Naive thymus-derived CD4-positive, alpha-beta T cell (primary cell): ENCODE data around the gene RIOK3. TPM values are rescaled to one million over a fixed set of nuclear protein-coding genes. Genes with fewer than 3 reads are reported as not detected.

Experiments used
- ATAC-seq: fragments of 150-1000 bp; cut with Tn5 transposase; 2 replicates; pipeline ENCODE4 v1.10.0; 2021; ENCODE audit warnings: mild to moderate bottlenecking, moderate library complexity
- CTCF ChIA-PET: fragments of 350-600 bp; sonication (Branson Sonifier 250); formaldehyde crosslinking; loops from one replicate; lab custom pipeline; 2021; ENCODE audit warnings: antibody characterized with exemption; lab: Charles Lee
- POLR2A ChIA-PET: fragments of 350-600 bp; sonication (Branson Sonifier 250); formaldehyde crosslinking; loops from one replicate; lab custom pipeline; 2021; ENCODE audit warnings: antibody characterized with exemption, inconsistent platforms; lab: Charles Lee
- DNase-seq, 9 donors: peaks; one replicate each; pipeline versions ENCODE4 v3.0.0 to v3.0.0-alpha.2; 2020 to 2022; ENCODE audit warnings: mixed read lengths in 1 of 9
- H3K27ac ChIP-seq: one replicate; pipeline ENCODE4 v1.7.0; 2013; ENCODE audit warnings: mild to moderate bottlenecking, low read depth, low read length, moderate library complexity
- H3K27me3 ChIP-seq, 2 donors: one replicate each; pipeline ENCODE4 v1.7.0; 2013; ENCODE audit warnings: low read length in 2 of 2, mild to moderate bottlenecking in 2 of 2, moderate library complexity in 2 of 2; ENCODE audit not compliant: control insufficient read depth in 2 of 2, insufficient read depth in 2 of 2
- H3K36me3 ChIP-seq, 3 experiments: 1 replicate in 2 of 3; 2 replicates in 1 of 3; pipeline ENCODE4 v1.7.0; 2013; ENCODE audit warnings: low read length in 3 of 3, mild to moderate bottlenecking in 3 of 3, moderate library complexity in 1 of 3; ENCODE audit not compliant: insufficient read depth in 3 of 3, control insufficient read depth in 2 of 3
- H3K4me1 ChIP-seq, 2 donors: one replicate each; pipeline ENCODE4 v1.7.0; 2013; ENCODE audit warnings: low read length in 2 of 2, mild to moderate bottlenecking in 2 of 2, moderate library complexity in 1 of 2; ENCODE audit not compliant: control insufficient read depth in 2 of 2, insufficient read depth in 2 of 2
- H3K4me3 ChIP-seq: 2 replicates; pipeline ENCODE4 v1.7.0; 2013; ENCODE audit warnings: mild to moderate bottlenecking, low read length
- H3K9me3 ChIP-seq, 3 experiments: 1 replicate in 2 of 3; 2 replicates in 1 of 3; pipeline ENCODE4 v1.7.0; 2013; ENCODE audit warnings: low read length in 3 of 3; ENCODE audit not compliant: control insufficient read depth in 2 of 3
- H3K27ac Mint-ChIP-seq, 9 donors: one replicate each; pipeline ENCODE4 v1.8.0; 2020 to 2022; ENCODE audit warnings: mixed read lengths in 9 of 9, mild to moderate bottlenecking in 8 of 9, moderate library complexity in 5 of 9, inconsistent platforms in 2 of 9
- H3K27me3 Mint-ChIP-seq, 5 donors: one replicate each; pipeline ENCODE4 v1.8.0; 2021 to 2022; ENCODE audit warnings: mixed read lengths in 5 of 5, mild to moderate bottlenecking in 1 of 5
- H3K36me3 Mint-ChIP-seq, 5 donors: one replicate each; pipeline ENCODE4 v1.8.0; 2020 to 2022; ENCODE audit warnings: mixed read lengths in 5 of 5, mild to moderate bottlenecking in 3 of 5, inconsistent platforms in 1 of 5
- H3K4me1 Mint-ChIP-seq, 7 donors: one replicate each; pipeline ENCODE4 v1.8.0; 2020 to 2022; ENCODE audit warnings: mixed read lengths in 7 of 7, mild to moderate bottlenecking in 3 of 7, inconsistent platforms in 1 of 7
- H3K4me3 Mint-ChIP-seq, 10 donors: one replicate each; pipeline ENCODE4 v1.8.0; 2020 to 2022; ENCODE audit warnings: mild to moderate bottlenecking in 10 of 10, mixed read lengths in 10 of 10, moderate library complexity in 6 of 10, inconsistent platforms in 2 of 10
- H3K9me3 Mint-ChIP-seq, 11 donors: one replicate each; pipeline ENCODE4 v1.8.0; 2020 to 2022; ENCODE audit warnings: mixed read lengths in 11 of 11, mild to moderate bottlenecking in 4 of 11, inconsistent platforms in 1 of 11, moderate library complexity in 1 of 11
- intact Hi-C, 2 donors: fragments of 100-400 bp; cut with micrococcal nuclease; formaldehyde crosslinking; loops; one replicate each; pipeline ENCODE4 v1.15.1; 2023
- polyA plus RNA-seq, 2 donors: library from polyadenylated mRNA; unstranded; fragments of 300-500 nt; fragmentation: Illumina TruSeq; gene quantifications; one replicate each; pipeline ENCODE4 v1.2.3, GENCODE V29; 2021
- total RNA-seq, 6 experiments: library from RNA in 5 of 6; stranded (reverse) in 5 of 6; gene quantifications; 1 replicate in 5 of 6; 2 replicates in 1 of 6; pipeline ENCODE4 v1.2.3 and lab custom pipeline; 2021 to 2026

RIOK3 gene
- total RNA-seq: 100 to 1,000 TPM in 2 of 5 experiments, 10 to 100 TPM in 3; 74.0 to 153 (median 78.2) TPM
- 10 to 100 TPM; 31.3 to 34.3 TPM for polyA plus RNA-seq
- 90.1 reads per million, percentile 83 among the genes with 10 or more reads in this experiment for total RNA-seq (lab: John Stamatoyannopoulos, UW)

DNA sequence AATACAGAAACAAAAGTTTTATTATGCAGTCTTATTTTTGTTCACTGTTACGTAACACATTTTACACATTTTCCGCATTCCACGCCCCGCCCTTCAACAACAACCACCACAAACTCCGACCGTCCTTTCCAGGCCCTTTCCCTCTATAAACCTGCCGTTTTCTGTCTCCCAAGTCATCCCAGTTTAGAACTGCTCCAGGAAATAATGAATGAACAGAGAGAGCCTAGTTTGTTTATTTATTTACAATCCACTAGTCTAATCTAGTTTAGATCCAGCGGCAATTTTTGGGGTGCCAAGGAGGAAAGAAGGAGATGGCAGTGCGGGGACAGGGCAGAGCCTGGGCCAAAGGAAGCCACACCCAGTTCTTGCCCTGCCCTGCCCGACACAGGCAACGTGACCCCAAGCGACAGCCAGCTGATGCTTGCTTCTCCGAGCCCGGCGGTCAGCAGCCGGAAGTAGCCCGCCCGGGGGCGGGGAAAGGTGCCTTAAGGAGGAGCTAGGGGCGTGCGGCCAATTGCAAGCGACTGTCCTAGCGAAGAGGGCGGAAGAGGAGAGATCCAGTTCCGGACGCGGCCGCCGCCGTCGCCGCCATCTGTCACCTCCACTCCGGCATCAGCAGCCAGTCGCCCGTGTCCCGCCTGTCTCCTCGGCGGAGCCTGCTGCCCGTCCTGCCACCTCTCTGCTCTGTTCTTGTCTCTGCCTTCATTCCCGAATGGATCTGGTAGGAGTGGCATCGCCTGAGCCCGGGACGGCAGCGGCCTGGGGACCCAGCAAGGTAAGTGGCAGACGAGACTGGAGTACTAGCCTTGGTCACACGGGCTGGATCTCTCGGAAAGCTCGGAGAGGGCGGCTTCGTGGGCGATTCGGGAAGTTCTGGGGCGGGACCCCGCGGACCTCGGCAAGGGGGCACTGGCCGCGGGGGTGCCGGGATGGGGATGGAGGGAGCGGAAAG lies at the start of gene RIOK3:
Gene RIOK3 (plus strand): TSS at position 560 of the 952 bp plus-strand sequence. CDS start 153 bp downstream, at position 713.
- CTCF ChIA-PET: interaction anchor here (0.6 to 0.9 kb wide), 3 partner anchors 55 to 229 kb away, joined by 3 to 8 read pairs (median 5); no protein-coding TSS in a partner anchor
- H3K9me3 Mint-ChIP-seq: peaks cover 0 to 3% (median 0%) of the 10 kb centered on the region in 11 donors

GRCh38 chr18:23403310-23403709 lies 49.8 kb upstream of the RIOK3 start:
- no peak for DNase-seq
- ATAC-seq: no peak
- Histone ChIP-seq H3K27ac (no peak overlapping the region), H3K27me3 (no peaks in the 10 kb centered on the region), H3K9me3 (no peaks in the 10 kb centered on the region), H3K36me3 (no peaks in the 10 kb centered on the region), H3K4me3 (no peak overlapping the region), H3K4me1 (peaks cover 3 to 4% of the 10 kb centered on the region in 2 donors)
- Mint-ChIP-seq H3K4me1 (peaks cover 5 to 18% (median 11%) of the 10 kb centered on the region in 7 donors), H3K36me3 (peaks cover 0 to 7% (median 5%) of the 10 kb centered on the region in 5 donors), H3K4me3 (no peak overlapping the region), H3K27ac (no peak overlapping the region), H3K27me3 (no peaks in the 10 kb centered on the region), H3K9me3 (no peaks in the 10 kb centered on the region)
- ChIA-PET CTCF (no interaction called here), POLR2A (no interaction called here)
- intact Hi-C loops: no loop called here

More for the DNA sequence above, at the start of gene RIOK3:
- H3K36me3 ChIP-seq: peaks cover 0 to 10% (median 0%) of the 10 kb centered on the region in 3 experiments
- H3K27ac ChIP-seq: peak within 1 kb of the TSS; percentile 90
- Mint-ChIP-seq H3K36me3 (peaks cover 0 to 8% (median 3%) of the 10 kb centered on the region in 5 donors), H3K4me1 (peaks cover 22 to 55% (median 47%) of the 10 kb centered on the region in 7 donors), H3K4me3 (peak within 1 kb of the TSS; percentile 92 to 100 (median 98)), H3K27me3 (peaks cover 0 to 7% (median 0%) of the 10 kb centered on the region in 5 donors), H3K27ac (peak within 1 kb of the TSS; percentile 91 to 99 (median 96))
- ATAC-seq (peak; percentile 97), DNase-seq (peak; percentile 68 to 96 (median 74))
- intact Hi-C loops: loop anchor here (1.0 to 5.0 kb wide), 9 partner anchors 15 to 1841 kb away; partner anchors contain the start of genes NPC1 (in 2 of the 2), RMC1 (in 2 of the 2), RBBP8 (in 1 of the 2) and SNRPD1 (in 1 of the 2)
- POLR2A ChIA-PET: interaction anchor here (0.6 to 2.5 kb wide), 7 partner anchors 10 to 50 kb away, joined by 3 to 11 read pairs (median 4); partner anchors contain the start of gene RMC1
- no peaks in the 10 kb centered on the region for H3K27me3 ChIP-seq
- H3K4me3 ChIP-seq: peak within 1 kb of the TSS; percentile 82
- H3K9me3 ChIP-seq: no peaks in the 10 kb centered on the region
- peaks cover 13 to 25% of the 10 kb centered on the region in 2 donors for H3K4me1 ChIP-seq

GRCh38 chr18:23405636-23406035 lies 47.5 kb upstream of the RIOK3 start:
- ChIA-PET POLR2A (no interaction called here), CTCF (interaction anchor here (1.1 to 1.5 kb wide), 2 partner anchors 374 to 607 kb away, joined by 4 to 9 read pairs; no protein-coding TSS in a partner anchor)
- Mint-ChIP-seq H3K27ac (no peak overlapping the region), H3K4me1 (peaks cover 0 to 14% (median 3%) of the 10 kb centered on the region in 7 donors), H3K27me3 (no peaks in the 10 kb centered on the region), H3K4me3 (no peak overlapping the region), H3K9me3 (no peaks in the 10 kb centered on the region), H3K36me3 (peaks cover 0 to 10% (median 5%) of the 10 kb centered on the region in 5 donors)
- intact Hi-C loops: no loop called here
- Histone ChIP-seq H3K4me3 (no peak overlapping the region), H3K36me3 (no peaks in the 10 kb centered on the region), H3K27me3 (no peaks in the 10 kb centered on the region), H3K4me1 (no peaks in the 10 kb centered on the region), H3K27ac (no peak overlapping the region), H3K9me3 (no peaks in the 10 kb centered on the region)
- no peak for ATAC-seq
- no peak for DNase-seq

DNA sequence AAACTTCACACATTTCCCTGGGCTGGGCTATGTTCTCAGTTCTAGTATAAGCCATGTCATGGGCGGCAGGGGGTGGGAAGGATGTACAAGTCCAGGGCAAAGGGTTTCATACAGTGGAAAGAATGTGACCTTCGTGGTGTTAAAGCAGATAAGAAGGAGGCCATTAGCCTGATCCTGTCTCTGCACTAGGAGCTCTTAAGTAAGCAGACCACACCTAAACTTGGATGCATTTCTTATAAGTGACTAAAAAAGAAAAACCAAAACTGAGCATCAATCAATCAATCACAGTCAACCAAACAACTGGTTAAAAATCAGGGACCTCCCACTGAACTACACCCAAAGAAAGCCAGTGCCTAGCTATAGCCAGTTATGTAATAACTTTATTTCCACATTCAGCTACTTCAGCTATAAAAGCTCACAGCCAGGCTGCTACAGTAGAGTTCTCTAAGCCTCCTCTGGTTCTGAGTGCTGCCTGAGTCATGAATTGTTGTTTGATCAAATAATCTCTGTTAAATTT lies 46.8 kb upstream of the RIOK3 start:
- intact Hi-C loops: no loop called here
- H3K27ac Mint-ChIP-seq: no peak overlapping the region

DNA sequence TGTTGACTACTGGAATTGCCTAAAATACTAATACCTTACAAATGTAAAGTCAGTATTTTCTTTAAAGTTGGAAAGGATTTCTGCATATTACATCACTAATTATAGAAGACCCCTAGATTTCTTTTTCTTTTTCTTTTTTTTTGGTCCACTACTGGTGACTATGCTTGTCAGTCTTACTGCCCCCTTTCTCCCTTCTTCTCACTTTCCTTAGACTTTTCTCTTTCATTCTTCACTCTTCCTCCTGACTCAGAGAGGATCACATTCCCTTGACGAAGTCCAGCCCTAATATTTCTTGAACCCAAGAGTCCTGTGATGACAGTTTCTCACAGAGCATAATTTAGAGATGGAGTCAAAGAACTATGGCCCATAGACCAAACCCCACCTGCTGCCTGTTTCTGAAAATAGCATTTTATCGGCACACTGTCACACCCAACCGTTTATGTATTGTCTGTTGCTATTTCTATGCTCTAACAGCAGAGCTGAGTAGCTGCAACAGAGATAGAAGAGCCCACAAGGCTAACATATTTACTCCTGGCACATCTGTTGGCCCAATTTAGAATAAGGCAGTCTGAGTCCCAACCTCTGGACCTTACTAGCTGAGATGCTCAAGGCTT lies 40.6 kb upstream of the RIOK3 start:
- Mint-ChIP-seq H3K27me3 (no peaks in the 10 kb centered on the region), H3K4me1 (peaks cover 0 to 8% (median 0%) of the 10 kb centered on the region in 7 donors), H3K9me3 (no peaks in the 10 kb centered on the region), H3K4me3 (no peak overlapping the region), H3K27ac (no peak overlapping the region), H3K36me3 (peaks cover 0 to 3% (median 0%) of the 10 kb centered on the region in 5 donors)
- ChIA-PET POLR2A (interaction anchor here (1.4 kb wide), 1 partner anchor 281 kb away, joined by 3 read pairs; no protein-coding TSS in a partner anchor), CTCF (interaction anchor here (0.6 to 3.3 kb wide), 14 partner anchors 13 to 611 kb away, joined by 3 to 23 read pairs (median 4); no protein-coding TSS in a partner anchor)
- no peak for DNase-seq
- H3K4me1 ChIP-seq: no peaks in the 10 kb centered on the region
- intact Hi-C loops: loop anchor here (1.0 to 5.0 kb wide), 5 partner anchors 55 to 613 kb away; no protein-coding TSS in a partner anchor
- no peaks in the 10 kb centered on the region for H3K27me3 ChIP-seq
- H3K9me3 ChIP-seq: no peaks in the 10 kb centered on the region
- H3K36me3 ChIP-seq: no peaks in the 10 kb centered on the region
- H3K4me3 ChIP-seq: no peak overlapping the region
- H3K27ac ChIP-seq: no peak overlapping the region
- ATAC-seq: no peak

More for the DNA sequence above, 46.8 kb upstream of the RIOK3 start:
- H3K4me1 Mint-ChIP-seq: peaks cover 0 to 7% (median 1%) of the 10 kb centered on the region in 7 donors
- H3K27me3 Mint-ChIP-seq: no peaks in the 10 kb centered on the region
- Histone ChIP-seq H3K4me3 (no peak overlapping the region), H3K27me3 (no peaks in the 10 kb centered on the region), H3K27ac (no peak overlapping the region), H3K36me3 (no peaks in the 10 kb centered on the region), H3K9me3 (no peaks in the 10 kb centered on the region), H3K4me1 (no peaks in the 10 kb centered on the region)
- DNase-seq (no peak), ATAC-seq (no peak)
- POLR2A ChIA-PET: no interaction called here
- no peak overlapping the region for H3K4me3 Mint-ChIP-seq
- peaks cover 0 to 10% (median 5%) of the 10 kb centered on the region in 5 donors for H3K36me3 Mint-ChIP-seq
- H3K9me3 Mint-ChIP-seq: no peaks in the 10 kb centered on the region
- CTCF ChIA-PET: interaction anchor here (0.6 to 1.5 kb wide), 3 partner anchors 287 to 607 kb away, joined by 3 to 9 read pairs (median 4); no protein-coding TSS in a partner anchor

DNA sequence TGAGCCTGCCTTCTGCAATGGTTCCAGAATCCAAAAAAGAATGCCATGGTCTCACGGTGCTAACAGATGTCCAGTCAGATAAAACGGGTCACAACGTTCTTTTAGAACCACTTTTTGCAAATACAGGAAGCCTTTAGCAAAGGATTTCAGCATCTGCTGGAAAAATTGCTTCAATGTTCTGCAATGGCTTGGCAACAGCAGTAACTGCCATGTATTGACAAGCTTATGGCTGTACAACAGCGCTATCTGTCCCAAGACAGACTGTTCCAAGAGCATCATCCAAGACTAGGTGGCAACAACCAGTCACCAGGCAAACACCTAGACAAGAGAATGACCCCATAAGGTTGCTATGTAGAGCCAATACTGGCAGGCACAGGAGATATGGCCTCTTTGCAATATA lies 37.6 kb upstream of the RIOK3 start:
- ATAC-seq (no peak), DNase-seq (no peak)
- Histone ChIP-seq H3K9me3 (no peaks in the 10 kb centered on the region), H3K4me3 (no peak overlapping the region), H3K27me3 (no peaks in the 10 kb centered on the region), H3K27ac (no peak overlapping the region), H3K36me3 (no peaks in the 10 kb centered on the region), H3K4me1 (no peaks in the 10 kb centered on the region)
- Mint-ChIP-seq H3K36me3 (no peaks in the 10 kb centered on the region), H3K27me3 (no peaks in the 10 kb centered on the region), H3K27ac (no peak overlapping the region), H3K9me3 (no peaks in the 10 kb centered on the region), H3K4me3 (no peak overlapping the region), H3K4me1 (peaks cover 0 to 6% (median 0%) of the 10 kb centered on the region in 7 donors)
- ChIA-PET POLR2A (no interaction called here), CTCF (interaction anchor here (0.5 to 1.0 kb wide), 2 partner anchors 324 to 484 kb away, joined by 3 to 4 read pairs; no protein-coding TSS in a partner anchor)
- intact Hi-C loops: no loop called here
